ENCODE results near the gene IGF2.

IGF2 gene

DNA sequence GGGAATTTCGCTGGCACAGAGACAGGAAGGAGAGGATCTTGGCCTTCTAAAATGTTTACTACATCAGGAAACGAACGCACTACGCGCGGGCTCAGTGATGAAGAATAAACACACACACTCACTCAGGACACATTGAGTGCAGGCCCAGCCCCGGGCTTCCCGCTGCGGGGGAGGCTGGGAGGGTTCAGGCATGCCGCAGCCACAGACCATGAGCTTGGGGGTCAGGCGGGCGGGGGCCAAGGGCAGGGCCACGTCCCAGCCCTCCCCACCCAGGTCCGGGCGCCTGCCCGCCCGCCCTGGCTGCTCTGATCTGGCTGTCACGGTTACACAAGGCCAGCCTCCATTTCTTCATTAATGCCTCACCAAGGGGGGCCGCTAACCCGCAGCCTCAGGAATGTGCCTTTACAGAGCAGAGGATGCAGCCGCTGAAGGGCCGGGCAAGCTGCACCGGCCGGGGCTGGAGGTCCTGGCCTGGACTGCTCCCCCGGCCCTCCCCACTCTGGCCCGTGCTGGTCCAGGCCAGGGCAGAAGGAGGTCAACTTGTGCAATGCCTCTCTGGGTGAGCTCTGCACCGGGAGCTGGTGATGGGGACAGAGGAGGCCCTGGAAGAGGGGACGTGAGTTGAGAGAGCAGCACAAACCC lies 41.7 kb downstream of the IGF2 start:
- Mint-ChIP-seq H3K9me3 (no peaks in the 10 kb centered on the region), H3K27me3 (peaks cover 27% of the 10 kb centered on the region), H3K36me3 (no peaks in the 10 kb centered on the region), H3K4me1 (peaks cover 2% of the 10 kb centered on the region), H3K27ac (no peak overlapping the region), H3K4me3 (no peak overlapping the region)
- no peak for DNase-seq (ENCODE audit: low spot score in 2 of 2)
- ATAC-seq (ENCODE audit: low read depth), result no peak

DNA sequence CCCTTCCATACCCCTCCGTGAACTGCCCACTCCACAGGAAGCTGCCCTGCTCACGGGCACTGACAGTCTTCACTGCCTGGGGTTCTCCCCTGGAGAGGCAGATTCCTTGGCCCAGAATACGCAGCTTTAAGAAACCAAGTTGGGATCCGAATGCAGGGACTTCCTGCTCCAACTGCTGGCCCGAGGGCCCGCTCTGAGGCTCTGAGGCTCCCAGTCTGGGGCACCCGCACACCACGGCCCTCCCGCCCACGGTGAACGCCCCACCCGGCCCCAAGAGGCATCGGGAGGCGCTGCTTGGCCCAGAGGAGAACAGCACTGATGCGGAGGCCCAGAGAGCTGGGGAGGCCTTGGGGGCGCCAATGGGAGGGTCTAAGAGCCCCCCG lies 42.3 kb downstream of the IGF2 start:
- no peak for DNase-seq (ENCODE audit: low spot score in 2 of 2)
- no peak for ATAC-seq (ENCODE audit: low read depth)
- Mint-ChIP-seq H3K27me3 (peaks cover 26% of the 10 kb centered on the region), H3K4me3 (no peak overlapping the region), H3K27ac (no peak overlapping the region), H3K9me3 (no peaks in the 10 kb centered on the region), H3K36me3 (no peaks in the 10 kb centered on the region), H3K4me1 (no peaks in the 10 kb centered on the region)

DNA sequence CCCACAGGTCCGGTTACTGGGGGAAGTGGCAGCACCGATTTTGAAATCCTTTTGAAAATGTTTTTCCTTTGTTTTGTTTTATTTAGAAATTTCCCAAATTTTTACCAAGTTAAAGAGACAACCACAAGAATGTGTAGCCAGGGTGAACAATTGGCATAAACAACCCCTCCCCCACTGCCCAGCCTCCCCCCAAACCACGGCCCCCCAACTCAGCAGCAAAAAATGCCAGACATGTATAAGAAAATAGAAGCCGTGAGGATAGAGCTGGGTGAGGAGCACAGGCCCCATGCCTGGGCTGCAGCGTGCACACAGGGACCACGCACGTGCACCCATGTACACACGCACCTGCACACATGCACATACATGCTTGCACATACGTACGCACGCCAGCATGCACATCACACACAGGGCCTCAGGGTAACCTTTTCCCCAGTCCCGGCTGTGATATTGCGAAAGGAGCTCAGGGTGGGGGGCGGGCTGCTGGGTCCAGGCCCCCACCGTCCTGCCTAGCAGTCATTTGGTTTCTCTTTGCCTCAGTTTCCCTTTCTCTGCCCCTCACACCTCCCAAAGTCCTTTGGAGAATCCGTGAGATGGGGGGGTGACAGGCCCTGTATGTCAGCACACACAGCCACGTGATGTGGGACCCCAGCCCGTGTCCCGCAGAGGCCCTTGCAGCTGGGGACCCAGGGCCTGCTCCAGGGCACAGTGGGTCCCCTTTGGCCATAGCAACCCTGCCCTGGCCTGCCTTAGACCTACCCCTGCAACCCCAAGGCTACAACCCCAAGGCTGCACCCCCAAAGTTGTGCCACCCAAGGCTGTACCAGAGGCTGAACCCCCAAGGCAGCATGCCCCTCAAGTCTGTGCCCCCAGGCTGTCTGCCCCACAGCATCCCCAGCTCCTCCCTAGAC lies 42.9 kb downstream of the IGF2 start:
- H3K36me3 Mint-ChIP-seq, result no peaks in the 10 kb centered on the region
- ATAC-seq (ENCODE audit: low read depth), result no peak
- H3K9me3 Mint-ChIP-seq, result no peaks in the 10 kb centered on the region
- no peak overlapping the region for H3K4me3 Mint-ChIP-seq
- DNase-seq (ENCODE audit: low spot score in 2 of 2), result no peak
- H3K4me1 Mint-ChIP-seq, result no peaks in the 10 kb centered on the region
- H3K27me3 Mint-ChIP-seq, result peaks cover 25% of the 10 kb centered on the region
- H3K27ac Mint-ChIP-seq, result no peak overlapping the region

DNA sequence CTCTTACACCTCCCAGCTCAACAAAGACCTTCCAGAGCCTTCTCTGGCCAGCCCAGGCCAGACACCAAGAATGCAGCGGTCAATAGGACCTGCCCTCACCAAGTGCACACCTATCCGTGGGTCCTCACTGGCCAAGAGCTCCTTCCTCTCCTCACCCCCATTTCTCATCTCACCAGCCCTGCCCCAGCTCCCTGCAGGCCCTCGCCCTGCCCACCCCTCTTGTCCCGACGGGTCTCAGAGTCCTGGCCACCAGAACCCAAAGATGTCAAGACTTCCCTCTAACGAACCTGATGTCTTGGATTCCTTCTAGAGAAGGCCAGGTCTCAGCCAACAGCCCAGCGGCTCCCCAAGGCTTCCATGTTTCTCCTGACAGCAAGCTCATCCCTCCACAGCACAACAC lies 43.6 kb downstream of the IGF2 start:
- no peaks in the 10 kb centered on the region for H3K36me3 Mint-ChIP-seq
- no peak overlapping the region for H3K4me3 Mint-ChIP-seq
- H3K4me1 Mint-ChIP-seq, result no peaks in the 10 kb centered on the region

DNA sequence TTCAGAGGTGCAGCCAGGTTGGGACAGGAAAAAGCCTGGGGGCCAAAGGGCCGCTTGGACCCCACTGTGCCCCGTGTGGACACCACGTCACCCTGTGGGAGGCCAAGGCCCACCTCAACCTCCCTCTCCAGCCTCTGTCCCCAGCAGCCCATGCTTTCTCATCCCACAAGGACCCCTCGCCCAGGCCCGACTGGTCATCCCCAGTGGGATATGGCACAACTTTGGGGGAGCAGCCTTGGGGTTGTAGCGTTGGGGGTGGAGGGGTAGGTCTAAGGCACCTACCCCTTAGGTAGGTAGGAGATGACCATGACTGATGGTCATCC lies 44.0 kb downstream of the IGF2 start:
- ATAC-seq (ENCODE audit: low read depth), result no peak
- DNase-seq (ENCODE audit: low spot score in 2 of 2), result no peak

More for the DNA sequence above, 43.6 kb downstream of the IGF2 start:
- peaks cover 25% of the 10 kb centered on the region for H3K27me3 Mint-ChIP-seq
- DNase-seq (ENCODE audit: low spot score in 2 of 2) (no peak), ATAC-seq (ENCODE audit: low read depth) (no peak)
- no peaks in the 10 kb centered on the region for H3K9me3 Mint-ChIP-seq
- H3K27ac Mint-ChIP-seq, result no peak overlapping the region

DNA sequence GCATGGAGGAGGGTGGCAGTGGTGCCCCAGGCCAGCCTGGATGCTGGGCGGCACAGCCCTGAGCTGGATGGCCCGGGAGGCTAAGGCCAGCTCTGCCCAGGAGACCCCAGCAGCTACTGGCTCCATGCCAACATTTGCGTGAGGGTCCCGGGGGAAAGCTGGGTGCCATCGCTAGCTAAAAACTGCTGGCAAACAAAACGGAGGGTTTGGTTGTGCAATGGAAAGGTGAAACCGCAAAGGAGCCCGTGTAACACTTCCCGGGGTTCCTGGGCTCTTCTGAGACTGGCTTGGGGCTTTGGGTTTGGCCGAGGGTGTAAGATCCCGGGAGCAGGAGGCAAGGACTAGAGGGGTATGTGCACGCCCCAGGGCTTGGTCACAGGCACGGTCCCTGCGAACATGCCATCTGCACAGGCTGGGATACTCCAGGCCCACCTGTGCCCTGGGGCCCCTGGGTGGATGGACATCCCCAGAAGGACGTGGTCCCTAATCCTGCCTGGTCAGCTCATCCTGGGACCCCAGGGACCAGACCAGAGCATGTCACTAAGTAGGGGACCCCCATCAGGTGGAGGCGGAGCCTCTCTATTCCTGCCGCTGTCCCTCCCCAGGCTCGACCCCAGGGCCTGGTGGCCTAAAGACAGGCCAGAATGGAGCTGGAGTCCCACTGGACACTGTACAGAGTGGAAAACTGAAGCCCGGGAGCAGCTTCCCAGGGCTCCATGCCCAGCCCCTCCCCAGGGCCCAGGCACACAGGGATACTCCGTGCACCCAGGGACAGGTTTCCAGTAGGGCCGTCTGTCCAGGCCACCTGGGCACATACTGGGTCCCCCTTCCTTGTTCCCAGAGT lies 44.6 kb downstream of the IGF2 start:
- Mint-ChIP-seq H3K4me3 (no peak overlapping the region), H3K4me1 (no peaks in the 10 kb centered on the region), H3K27me3 (peaks cover 23% of the 10 kb centered on the region), H3K27ac (no peak overlapping the region), H3K9me3 (no peaks in the 10 kb centered on the region), H3K36me3 (no peaks in the 10 kb centered on the region)
- DNase-seq (ENCODE audit: low spot score in 2 of 2) (no peak), ATAC-seq (ENCODE audit: low read depth) (no peak)

More for the DNA sequence above, 44.0 kb downstream of the IGF2 start:
- Mint-ChIP-seq H3K4me1 (no peaks in the 10 kb centered on the region), H3K9me3 (no peaks in the 10 kb centered on the region), H3K27me3 (peaks cover 25% of the 10 kb centered on the region), H3K36me3 (no peaks in the 10 kb centered on the region), H3K4me3 (no peak overlapping the region), H3K27ac (no peak overlapping the region)

DNA sequence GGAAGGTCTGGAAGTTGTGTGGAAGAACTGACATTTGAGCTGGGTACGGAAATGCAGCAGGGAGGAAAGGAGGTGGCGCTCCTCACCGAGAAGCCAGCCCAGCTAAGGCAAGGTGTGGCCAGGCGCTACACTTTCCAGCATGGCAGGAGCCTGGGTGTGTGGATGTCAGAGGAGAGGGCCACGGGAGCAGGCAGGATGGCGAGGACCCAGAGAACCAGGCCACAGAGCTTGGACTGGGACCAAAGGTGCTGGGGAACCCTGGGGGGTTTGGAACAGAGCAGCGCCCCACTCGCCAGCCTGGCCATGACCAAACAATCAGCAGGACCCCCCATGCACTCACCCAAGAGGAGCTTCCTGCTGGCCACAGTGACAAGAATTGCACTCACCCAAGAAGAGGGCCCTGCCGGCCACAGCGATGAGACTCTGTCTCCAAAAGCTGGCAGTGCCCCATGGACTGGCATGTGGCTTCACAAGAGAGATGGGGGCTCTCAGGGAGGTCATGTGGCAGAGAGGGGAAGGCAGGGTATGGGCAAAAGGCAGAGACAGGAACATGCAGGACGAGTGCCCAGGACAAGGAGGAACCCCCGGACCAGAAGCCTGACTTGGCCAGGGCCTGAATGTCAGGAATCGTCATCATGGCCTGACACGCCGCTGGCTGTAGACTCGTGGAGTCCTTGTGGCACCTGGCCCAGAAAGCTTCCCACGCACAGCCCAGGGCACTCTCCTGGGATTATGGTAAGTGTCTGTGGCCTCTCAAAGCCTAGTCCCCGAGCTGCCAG lies 45.4 kb downstream of the IGF2 start:
- DNase-seq (ENCODE audit: low spot score in 2 of 2) (no peak), ATAC-seq (ENCODE audit: low read depth) (no peak)
- no peak overlapping the region for H3K4me3 Mint-ChIP-seq
- no peaks in the 10 kb centered on the region for H3K4me1 Mint-ChIP-seq
- H3K36me3 Mint-ChIP-seq, result no peaks in the 10 kb centered on the region
- H3K27me3 Mint-ChIP-seq, result peaks cover 21% of the 10 kb centered on the region
- peaks cover 1% of the 10 kb centered on the region for H3K9me3 Mint-ChIP-seq
- no peak overlapping the region for H3K27ac Mint-ChIP-seq

DNA sequence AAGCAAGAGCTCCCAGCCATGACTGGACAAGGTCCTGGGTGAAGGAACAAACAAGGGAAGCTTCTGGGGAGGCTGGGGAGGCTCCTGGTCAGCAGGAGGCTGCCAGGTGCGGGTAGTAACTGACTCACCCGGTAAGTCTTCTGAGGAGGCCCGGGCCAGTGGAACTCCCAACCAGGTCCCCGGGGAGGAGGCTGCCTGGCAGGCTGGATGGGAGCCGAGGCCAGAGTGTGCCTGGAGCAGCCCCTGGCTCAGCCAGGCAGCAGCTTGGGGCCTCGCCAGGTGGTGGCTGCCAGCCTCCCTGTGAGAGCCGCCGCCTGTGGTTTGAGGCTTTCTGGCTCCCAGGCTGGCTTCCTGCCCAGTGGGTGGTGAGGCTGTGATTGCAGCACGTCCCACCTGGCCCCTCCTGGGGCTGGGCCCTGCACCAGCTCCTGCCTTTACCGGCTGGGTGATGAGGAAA lies 46.2 kb downstream of the IGF2 start:
- no peak for DNase-seq (ENCODE audit: low spot score in 2 of 2)

DNA sequence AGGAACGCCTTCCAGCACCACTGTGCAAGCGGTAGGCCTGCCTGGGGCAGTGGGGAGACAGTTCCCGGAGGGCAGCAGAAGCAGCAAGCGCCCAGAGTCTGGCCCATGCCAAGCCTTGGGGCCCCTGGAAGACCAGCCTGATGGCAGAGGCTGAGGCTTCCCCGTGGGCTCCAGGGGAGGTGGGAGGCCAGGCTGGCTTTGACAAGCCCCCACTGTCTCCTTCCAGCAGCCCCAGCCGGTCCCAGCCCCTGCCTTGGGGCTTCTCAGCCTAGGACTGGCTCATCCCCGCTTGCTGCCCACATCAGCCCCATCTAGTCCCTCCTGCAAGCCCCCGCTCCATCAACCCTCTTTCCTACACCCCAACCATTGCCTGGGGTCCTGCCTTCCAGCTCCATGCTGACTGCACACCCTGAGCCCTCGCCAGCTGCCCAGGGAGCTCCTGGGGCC lies 46.7 kb downstream of the IGF2 start:
- H3K27ac Mint-ChIP-seq, result no peak overlapping the region
- H3K36me3 Mint-ChIP-seq, result no peaks in the 10 kb centered on the region
- peaks cover 19% of the 10 kb centered on the region for H3K27me3 Mint-ChIP-seq
- H3K4me3 Mint-ChIP-seq, result no peak overlapping the region
- no peak for ATAC-seq (ENCODE audit: low read depth)
- H3K9me3 Mint-ChIP-seq, result peaks cover 1% of the 10 kb centered on the region
- H3K4me1 Mint-ChIP-seq, result no peaks in the 10 kb centered on the region
- no peak for DNase-seq (ENCODE audit: low spot score in 2 of 2)

More for the DNA sequence above, 46.2 kb downstream of the IGF2 start:
- Mint-ChIP-seq H3K27me3 (peaks cover 19% of the 10 kb centered on the region), H3K36me3 (no peaks in the 10 kb centered on the region), H3K27ac (no peak overlapping the region), H3K9me3 (peaks cover 1% of the 10 kb centered on the region), H3K4me1 (no peaks in the 10 kb centered on the region), H3K4me3 (no peak overlapping the region)
- no peak for ATAC-seq (ENCODE audit: low read depth)

DNA sequence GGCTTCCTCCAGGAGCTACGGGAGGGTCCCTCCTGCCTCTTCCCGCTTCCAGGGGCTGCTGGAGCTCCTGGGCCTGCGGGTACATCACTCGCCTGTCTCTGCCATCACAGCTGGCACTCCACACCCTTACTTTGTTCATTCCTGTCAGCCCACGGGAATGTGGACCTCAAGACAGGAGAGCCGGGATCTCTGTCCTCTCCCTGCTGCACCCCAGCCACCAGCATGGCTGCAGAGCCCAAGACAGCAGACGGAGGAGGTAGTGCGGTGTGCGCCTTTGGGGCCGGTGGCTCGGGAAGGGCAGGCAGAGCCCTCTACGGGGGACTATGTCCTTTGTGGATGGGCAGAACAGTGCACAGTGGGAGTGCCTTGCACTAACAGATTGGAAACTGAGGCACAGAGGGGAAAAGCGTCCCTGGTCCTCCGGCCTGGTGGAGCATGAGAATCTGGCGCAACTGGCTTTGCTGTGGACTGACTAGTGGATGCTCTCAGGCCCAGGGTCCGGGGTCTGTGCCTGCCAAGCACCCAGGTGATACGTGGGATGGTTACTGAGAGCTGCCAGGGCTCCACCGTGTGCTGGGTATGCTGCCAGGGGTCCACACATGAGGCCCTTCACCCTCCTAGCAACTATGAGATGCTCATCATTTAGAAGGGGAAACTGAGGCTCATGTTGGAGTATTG lies 47.3 kb downstream of the IGF2 start:
- Mint-ChIP-seq H3K9me3 (peaks cover 1% of the 10 kb centered on the region), H3K4me3 (no peak overlapping the region), H3K4me1 (no peaks in the 10 kb centered on the region), H3K27me3 (peaks cover 21% of the 10 kb centered on the region), H3K36me3 (no peaks in the 10 kb centered on the region), H3K27ac (no peak overlapping the region)
- no peak for DNase-seq (ENCODE audit: low spot score in 2 of 2)
- ATAC-seq (ENCODE audit: low read depth), result no peak

DNA sequence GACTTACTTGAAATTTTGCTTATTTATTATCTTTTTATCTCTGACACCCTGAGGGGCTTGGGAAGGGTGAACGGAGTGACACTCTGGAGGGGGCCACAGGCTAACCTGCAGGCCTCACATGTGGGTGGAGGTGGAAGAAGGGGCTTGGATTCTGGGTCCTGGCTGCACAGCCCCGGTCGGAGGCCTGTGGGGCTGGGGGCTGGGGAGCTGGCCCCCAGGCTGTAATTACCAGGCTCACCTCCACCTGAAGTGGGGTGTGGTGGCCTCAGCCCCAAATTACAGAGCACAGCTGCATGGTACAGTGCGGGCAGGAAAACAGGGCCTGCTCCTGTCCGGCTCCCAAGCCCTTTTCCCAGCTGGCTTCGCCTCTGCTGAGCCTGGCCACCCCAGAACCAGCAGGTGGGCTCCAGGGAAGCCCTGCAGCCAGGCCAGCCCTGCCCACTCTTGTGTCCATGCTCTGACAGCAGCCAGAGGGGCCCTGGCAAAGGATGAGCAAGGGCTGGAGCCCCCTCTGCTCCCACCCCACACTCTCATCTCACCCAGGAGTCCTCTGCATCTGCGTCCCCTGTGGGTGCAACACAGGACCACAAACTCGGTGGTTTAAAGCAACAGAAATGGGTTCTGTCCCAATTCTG lies 48.0 kb downstream of the IGF2 start:
- H3K4me3 Mint-ChIP-seq, result no peak overlapping the region
- no peak overlapping the region for H3K27ac Mint-ChIP-seq
- DNase-seq (ENCODE audit: low spot score in 2 of 2), result no peak
- H3K4me1 Mint-ChIP-seq, result no peaks in the 10 kb centered on the region
- no peak for ATAC-seq (ENCODE audit: low read depth)
- H3K27me3 Mint-ChIP-seq, result peaks cover 20% of the 10 kb centered on the region
- H3K36me3 Mint-ChIP-seq, result no peaks in the 10 kb centered on the region
- peaks cover 1% of the 10 kb centered on the region for H3K9me3 Mint-ChIP-seq

DNA sequence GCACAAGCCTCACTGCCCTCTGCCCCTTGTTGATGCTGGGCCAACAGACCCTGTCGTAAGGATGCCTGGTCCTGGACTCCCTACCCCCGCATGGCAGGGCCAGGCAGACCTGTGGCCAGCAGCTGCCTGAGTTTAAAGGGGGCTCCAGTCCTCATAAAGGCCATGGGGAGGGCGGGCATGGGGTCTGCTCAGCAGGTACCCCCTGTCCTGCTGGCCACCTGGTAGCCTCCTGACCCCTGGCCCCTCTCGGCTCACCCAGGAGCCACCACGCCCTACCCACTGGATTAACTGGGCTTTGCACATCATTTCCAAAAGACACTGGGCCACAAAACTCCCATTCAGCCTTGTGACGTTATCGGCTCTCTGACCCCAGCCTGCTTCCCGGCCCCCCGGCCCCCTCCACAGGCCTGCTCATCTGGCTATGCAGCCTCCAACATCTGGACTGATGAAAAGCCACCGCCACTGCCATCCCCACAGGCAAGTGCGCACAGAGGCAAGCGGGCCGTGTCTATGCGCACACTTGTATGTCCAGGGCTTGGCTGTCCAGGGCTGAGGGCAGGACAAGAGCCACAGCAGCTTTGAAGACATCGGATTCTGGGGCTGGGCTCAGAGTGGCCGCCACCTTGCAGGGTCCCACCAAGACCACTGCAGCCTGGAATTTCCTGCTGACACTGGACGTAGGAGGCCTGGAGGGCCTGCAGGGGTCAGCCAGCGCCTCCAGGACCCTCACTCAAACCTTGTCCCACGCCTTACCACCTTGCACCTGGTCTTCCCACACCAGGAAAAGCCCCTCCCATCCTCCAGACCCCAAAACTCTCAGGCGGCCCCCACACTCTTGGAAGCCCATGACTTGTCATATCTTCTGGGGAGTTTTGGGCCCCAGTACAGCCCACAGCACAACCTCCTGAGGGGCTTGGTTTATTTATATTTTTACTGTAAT lies 48.7 kb downstream of the IGF2 start:
- Mint-ChIP-seq H3K27ac (no peak overlapping the region), H3K9me3 (peaks cover 1% of the 10 kb centered on the region), H3K4me1 (no peaks in the 10 kb centered on the region), H3K4me3 (no peak overlapping the region), H3K27me3 (peaks cover 18% of the 10 kb centered on the region), H3K36me3 (no peaks in the 10 kb centered on the region)
- DNase-seq (ENCODE audit: low spot score in 2 of 2), result no peak
- ATAC-seq (ENCODE audit: low read depth), result no peak
